D721Med (cell line): ENCODE results near the gene CELF3.

ENCODE experiments used
- DNase-seq: peaks from one replicate; pipeline ENCODE4 v3.0.0; 2011; ENCODE audit warnings: low spot score; ENCODE audit not compliant: insufficient read length
- FAIRE-seq: peaks from 2 replicates; lab custom pipeline; 2011; peaks lifted over from hg19 to GRCh38; lab: Jason Lieb, UNC
- TF ChIP-seq, protein P1 (sequence below): IDR thresholded peaks from 2 replicates; pipeline ENCODE4 v1.5.1; 2012; ENCODE audit warnings: mild to moderate bottlenecking, control low read depth; ENCODE audit not compliant: insufficient read depth; ENCODE audit errors: missing control alignments

The CELF3 gene

DNA sequence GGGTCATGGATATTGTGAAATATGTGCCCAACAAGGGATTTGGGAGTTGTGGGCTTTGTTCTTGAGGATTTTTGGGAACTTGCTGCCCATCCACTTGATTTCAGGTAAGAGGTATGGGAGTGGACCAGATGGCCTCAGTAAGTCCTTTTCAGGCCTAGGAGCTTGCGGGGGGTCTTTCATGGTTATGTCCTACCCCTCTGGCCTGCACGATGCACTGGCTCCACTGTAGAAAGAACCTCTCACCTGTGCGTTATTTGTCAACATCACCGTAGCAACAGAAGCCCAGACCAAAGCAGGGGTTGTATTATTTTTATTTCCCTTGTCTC lies 13.3 kb upstream of the CELF3 start:
- TF ChIP-seq, protein P1, sequence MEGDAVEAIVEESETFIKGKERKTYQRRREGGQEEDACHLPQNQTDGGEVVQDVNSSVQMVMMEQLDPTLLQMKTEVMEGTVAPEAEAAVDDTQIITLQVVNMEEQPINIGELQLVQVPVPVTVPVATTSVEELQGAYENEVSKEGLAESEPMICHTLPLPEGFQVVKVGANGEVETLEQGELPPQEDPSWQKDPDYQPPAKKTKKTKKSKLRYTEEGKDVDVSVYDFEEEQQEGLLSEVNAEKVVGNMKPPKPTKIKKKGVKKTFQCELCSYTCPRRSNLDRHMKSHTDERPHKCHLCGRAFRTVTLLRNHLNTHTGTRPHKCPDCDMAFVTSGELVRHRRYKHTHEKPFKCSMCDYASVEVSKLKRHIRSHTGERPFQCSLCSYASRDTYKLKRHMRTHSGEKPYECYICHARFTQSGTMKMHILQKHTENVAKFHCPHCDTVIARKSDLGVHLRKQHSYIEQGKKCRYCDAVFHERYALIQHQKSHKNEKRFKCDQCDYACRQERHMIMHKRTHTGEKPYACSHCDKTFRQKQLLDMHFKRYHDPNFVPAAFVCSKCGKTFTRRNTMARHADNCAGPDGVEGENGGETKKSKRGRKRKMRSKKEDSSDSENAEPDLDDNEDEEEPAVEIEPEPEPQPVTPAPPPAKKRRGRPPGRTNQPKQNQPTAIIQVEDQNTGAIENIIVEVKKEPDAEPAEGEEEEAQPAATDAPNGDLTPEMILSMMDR, result no peak
- DNase-seq (no peak), FAIRE-seq (no peak)

DNA sequence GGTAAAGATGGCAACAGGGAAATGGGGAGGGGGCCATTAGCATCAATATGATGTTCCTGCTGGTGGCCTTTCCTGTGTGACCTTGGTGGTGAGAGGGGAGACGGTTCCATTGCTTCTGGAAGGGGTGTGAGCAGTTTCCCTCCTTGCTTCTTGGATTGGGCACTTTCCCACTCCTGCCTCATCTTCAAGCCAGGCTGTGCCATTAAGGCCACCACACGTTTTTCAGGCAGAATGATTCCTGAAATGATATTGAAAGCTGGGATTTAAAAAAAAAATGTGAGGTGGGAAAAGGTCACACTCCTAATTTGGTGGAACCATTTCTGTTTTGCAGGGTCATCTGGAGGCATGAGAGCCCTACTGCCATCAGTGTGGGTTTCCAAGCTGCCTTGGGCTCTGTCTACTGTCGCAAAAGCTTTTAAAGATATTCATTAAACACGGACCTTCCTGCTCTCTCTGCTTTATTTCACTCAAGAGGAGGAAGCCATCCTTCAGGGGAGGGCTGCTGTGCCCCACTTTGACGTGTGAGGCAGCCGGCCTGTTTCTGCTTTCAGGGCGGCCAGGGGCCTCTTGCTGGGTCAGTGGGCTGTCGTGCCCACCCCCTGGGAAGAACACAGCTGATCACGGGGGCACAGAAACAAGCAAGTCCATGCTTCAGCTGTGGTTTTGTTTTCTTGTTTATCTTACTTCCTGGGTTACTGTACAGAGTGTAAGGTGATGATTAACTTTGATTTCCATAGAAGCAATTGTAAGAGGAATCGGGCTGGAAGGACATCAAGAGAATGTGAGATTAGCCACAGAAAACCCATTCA lies 12.8 kb upstream of the CELF3 start:
- DNase-seq, result no peak
- FAIRE-seq, result no peak
- TF ChIP-seq, protein P1, result no peak

DNA sequence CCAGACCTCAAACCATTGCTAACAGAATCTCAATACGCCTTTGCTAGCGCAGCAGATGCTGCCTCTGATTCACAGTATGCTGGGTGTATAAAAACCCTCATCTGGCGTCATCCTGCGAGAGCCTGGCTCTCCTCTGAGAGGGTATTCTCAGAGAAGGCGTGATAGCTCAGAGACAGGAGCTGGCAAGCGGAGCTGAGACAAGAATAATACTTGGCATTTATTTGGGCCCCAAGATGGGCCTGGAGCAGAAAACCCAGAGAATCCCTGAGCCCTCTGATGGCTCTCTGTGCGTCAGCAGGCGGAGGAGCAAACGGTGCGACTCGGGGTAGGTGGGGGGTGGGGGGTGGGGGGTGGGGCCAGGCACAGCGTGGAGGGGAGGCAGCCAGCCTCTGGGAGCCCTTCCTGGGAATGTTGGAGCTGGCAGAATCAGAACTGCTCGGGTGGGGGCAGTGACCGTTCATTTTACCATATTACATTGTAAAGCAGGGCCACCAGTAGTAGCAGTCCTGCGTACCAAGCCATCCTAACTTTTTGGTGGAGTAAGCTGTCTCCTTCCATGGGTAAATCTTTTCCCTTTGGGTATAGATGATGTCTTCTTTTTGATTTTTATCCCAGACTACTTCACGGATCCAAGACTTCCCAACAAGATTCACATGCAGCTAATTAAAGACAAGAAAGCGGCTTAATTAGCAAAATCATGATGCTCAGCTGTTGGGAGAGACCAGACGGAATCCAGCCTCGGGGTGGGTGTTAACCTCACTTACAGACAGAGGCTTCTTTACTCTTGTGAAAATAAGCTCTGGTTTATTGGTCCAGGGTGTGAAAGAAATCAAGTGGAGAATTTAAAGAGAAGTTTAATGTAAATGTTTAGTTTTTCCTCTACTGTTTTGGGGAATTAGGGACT lies 11.8 kb upstream of the CELF3 start:
- DNase-seq (no peak), FAIRE-seq (peak; percentile 46)
- TF ChIP-seq, protein P1, result no peak

DNA sequence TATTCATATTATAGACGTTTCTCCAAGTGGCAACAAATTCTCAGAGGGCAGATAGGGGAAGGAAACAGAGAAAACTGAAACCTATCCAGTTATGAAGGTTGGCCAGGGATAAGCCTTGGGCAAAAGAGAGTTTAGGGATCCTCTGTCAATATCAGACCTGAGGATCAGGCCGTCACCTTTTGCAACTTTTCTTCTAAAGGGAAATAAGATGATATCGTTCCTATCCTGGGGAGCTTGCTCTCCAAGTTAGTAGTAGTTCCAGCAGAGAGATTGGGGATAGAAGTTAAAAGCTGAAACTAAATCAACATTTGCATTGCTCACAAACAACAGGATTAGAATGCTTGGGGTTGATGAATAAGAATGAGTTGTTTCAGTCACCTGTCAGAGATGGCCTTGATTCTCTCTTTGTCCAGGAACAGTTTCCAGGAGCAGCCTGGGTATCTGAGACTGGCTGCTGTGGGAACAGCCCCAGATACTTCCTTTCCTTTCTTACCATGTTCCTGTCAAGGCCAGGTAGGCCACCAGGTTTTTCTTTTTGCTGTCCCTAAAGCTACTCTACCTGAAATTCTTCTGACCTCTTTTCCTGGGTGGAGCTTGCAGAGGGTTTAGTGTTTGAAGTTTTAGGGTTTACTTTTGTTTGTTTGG lies 7.2 kb upstream of the CELF3 start:
- DNase-seq (no peak), FAIRE-seq (peak; percentile 21)
- TF ChIP-seq, protein P1, result no peak

DNA sequence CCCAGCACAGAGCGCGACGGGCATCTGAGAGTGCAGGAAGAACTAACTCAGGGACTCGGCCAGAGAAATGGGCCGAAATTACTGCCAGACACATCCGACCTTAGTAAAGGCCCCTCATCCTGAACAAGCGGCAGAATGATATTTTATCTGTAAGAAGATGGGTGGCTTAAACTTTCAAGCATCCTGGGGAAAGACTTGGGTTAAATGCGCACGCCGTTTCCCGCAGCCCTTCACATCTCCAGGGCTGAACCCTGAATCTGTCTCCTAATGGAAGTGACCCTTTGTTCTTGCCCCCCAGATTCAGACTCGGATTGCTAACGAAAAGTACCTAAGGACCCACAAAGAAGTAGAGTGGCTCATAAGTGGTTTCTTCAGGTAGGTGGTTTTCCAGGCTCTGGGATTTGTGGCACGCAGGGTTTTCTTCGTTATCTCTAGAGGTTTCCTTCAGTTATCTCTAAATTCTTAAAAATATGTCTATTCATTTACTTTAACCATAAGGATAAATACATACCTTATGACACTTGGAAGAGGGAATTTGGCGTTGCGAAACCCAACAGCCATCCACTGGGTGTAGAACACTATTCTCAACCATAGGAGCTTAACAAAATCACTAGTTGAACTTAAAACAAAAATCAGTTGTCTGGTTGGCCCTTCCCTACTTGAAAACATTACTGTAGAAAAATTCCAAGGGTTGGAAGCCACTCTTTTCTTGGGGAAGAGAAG lies 5.3 kb upstream of the CELF3 start:
- TF ChIP-seq, protein P1, result no peak
- FAIRE-seq, result no peak
- DNase-seq, result no peak

DNA sequence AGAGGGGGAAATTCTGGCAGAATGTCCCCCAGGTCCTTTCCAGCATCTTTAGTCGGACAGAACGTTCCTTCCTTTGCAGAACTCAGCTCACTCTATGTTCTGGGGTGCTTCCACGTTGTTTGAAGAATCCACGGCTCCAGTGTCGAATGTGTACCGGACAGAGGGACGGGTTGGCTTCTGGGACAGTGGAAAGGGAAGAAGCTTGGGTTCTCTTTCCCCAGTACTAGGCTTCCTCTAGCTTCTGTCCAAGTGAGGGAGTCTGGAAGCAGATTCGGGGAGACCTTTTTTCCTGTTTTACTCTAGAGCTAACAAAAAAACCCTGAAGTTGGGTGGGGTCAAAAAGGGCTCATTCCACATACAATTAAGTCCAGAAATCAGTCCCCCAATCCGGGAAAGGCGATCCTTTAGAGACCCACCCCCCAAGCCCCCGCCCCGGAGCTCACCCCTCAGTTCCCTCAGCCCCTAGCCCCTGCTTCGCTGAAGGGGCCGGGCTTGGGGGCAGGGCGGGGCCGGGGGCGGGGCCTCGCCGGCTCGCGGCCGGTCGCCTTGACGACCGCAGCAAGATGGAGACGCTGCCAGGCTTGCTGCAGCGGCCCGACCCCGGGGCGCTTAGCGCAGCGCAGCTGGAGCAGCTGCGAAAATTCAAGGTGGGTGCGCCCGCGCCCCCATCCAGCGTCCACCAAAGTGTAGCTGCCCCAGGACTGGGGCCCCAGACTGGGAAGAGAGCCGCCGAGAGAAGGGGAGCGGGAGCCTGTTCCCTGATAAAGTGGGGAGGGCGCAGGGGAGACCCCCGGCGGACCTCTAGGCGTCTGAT lies 4.6 kb upstream of the CELF3 start, which contains the start of gene RIIAD1:
TSS of gene RIIAD1 (plus strand) at position 549 of the 814 bp plus-strand sequence. CDS start at position 564, 15 bp downstream.
- TF ChIP-seq, protein P1, result no peak
- peak; percentile 98 for DNase-seq
- no peak for FAIRE-seq
